GM21515 (cell line): ENCODE data around the gene HTRA2.

ENCODE experiments used
- ATAC-seq: cut with Tn5 transposase; IDR thresholded peaks from one replicate; pipeline ENCODE4 v1.9.1; 2021; ENCODE audit not compliant: unreplicated experiment

Gene HTRA2

DNA sequence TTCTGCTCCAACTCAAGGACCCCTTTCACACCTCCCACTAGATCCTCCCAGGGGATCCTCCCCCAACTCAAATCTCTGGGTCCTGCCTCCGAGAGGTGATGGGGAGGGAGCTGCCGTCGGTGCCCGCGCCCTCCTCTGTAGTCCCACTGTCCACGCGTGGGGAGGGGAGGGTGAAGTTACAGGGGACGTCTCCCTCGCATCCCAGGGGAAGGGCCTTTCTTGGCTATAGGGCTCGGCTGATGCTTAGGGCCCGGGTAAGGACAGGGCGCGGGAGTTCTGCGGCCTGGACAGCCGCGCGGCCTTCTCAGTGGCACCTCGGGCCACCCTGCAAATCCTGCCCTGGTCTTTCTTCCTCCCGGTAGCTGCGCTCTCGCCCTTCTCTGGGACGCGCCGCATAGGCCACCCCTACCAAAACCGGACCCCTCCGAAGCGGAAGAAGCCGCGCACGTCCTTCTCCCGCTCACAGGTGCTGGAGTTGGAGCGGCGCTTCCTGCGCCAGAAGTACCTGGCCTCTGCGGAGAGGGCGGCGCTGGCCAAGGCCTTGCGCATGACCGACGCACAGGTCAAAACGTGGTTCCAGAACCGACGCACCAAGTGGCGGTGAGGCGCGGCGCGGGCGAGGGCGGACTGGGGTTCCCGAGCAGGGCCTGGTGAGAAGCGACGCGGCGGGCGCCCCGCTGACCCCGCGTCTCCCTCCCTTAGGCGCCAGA lies 14.3 kb upstream of the HTRA2 start:
- ATAC-seq, result no peak

DNA sequence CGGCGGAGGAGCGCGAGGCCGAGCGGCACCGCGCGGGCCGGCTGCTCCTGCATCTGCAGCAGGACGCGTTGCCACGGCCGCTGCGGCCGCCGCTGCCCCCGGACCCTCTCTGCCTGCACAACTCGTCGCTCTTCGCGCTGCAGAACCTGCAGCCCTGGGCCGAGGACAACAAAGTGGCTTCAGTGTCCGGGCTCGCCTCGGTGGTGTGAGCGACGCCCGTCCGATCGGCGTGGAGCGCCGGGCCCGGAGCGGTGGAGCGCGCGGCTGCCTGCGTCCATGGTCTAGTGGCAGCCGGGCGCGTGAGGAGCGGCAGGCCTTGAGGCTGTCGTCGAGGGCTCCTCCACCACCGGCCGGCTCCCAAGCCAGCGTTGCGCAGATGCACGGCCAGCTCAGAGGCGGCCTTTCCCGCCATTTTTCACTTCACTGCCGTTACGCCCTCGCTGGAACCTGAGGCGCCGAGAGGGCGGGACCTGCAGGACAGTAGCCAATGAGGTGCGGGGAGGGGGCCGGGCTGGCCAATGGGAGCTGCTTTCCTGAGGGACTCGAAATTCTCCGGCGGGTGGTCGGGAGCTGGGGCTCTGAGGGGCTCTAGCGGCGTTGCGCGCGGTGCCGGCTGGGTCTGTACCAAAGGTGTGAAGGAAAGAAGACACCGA lies 13.6 kb upstream of the HTRA2 start:
- no peak for ATAC-seq

DNA sequence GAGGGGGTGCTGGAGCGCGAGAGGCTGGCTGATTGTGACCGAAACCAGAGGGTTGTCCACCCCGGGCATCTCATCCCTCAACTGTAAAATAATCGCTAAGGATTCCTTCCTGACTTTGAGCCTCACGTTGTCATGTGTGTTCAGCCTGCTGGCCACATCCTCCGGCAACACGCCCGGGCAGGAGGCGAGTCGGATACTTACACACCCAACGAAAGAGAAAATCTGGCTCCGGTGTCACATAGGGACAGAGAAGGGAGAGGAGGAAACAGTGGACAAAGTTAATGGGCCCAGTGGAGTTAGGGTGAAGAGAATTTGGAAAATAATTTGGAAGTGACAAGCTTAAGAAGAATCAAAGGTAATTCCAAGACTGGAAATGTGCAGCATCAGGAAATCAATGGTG lies 13.1 kb upstream of the HTRA2 start:
- ATAC-seq, result no peak

DNA sequence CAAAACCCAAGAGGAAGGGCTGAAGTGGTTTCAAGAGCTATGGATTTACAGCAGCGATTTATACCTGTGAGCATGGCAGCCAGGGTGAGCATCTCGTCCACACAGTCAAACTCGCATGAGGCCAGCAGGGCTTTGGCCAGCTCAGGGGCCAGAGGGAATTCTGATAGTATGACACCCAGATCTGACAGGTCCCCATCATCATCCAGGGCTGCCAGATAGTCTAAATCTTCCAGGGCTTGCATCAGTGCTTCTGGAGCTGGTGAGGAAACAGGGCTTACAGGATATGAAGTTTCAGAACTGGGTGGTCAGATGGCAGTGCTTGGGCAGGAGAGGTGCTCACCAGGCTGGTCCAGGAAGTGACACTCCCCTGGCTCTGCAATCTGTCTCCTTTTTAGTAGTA lies 7.2 kb upstream of the HTRA2 start:
- no peak for ATAC-seq

DNA sequence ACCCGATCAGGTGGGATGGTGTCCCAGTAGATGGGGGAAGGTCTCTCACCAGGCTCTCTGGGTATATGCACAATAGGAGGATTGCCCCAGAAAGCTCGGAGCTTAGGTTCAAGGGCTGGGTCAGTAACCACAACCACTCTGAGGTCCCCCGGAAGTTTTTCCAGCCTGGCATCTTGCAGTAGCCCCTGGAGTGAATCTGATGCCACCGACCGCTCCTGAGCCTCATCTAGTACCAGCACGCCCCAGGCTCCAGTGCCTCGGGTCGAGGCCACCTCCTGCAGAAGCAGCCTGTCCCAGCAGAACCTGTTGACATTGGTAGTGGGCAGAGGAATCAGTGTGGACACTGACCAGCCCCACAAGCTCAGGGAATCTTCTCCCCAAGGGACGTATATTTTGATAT lies 5.7 kb upstream of the HTRA2 start:
- ATAC-seq, result no peak

DNA sequence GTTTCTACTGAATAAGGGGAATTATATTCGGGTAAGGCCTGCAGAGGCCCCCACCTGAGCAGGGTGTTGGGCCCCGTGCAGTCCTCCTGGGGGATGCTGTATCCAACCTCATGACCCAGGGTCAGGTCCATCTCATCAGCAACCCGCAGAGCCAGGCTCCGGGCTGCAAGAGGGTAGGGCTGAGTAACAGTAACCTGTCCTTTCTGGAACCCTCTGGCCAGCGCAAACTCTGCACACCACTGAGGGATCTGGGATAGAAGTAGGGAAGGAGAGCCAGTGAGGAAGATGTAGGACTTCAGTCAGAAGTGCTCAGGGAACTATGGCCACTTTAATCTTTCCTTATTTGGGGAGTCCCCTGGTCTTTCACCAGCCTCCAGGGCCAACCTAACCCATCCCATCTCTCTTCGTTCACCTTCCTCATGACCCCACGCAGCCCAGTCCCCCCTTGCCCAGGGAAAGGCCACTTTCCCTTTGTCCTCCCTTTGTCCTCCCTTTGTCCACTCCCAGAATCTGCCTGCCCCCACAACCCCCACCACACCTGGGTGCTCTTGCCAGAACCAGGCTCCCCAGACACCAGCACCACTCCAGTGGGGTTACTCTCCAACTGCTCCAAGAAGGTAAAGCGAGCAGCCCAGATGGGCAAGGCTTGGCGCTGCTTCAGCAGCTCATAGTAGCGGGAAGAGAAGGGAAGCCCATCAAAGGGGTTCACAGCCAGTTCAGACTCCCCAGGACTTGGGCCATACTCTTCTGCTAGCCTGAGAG lies 4.6 kb upstream of the HTRA2 start:
- ATAC-seq, result no peak

DNA sequence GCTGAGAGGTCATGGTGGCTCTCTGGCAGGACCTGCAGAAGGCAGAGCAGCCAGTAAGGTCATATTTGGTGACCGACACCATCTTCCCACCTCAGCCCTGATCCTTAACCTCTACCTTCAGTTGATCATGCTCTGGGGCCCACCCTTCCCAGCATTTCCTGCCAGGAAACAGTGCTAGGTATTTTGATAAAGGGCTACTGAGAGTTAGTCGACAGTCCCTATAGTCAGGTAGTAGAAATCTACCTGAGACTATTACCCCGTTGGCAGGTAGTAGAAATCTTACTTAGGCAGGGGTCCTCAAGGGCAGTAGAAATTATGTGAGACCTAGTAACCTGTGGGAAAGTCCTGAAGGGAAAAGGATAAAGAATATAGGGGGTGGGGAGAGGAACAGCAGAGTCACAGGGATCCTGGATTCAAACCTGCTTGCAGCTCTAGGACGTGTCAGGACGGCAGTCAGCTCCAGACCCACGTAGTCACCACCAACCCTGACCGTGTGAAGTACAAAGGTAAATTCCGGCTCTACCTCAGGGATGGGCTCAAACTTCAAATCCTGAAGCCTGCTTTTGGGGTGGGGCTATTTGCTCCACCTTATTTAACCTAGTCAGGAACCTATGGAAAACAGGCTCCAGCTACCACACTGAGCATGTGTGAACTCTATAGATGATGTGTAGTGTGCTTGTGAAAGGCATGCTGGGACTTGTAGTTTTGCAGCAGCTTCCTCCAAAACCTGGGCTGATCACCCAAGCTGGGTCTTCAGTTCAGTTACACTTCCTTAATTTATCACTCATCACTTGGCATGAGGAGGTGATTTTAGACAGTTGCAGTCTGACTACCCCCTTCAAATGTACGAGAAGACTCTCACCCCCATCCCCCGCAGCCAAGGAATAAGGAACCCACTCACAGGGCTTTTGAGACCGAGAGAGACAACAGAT lies 3.8 kb upstream of the HTRA2 start, which contains the start of gene DQX1:
Gene DQX1 (minus strand): TSS at position 515 of the 932 bp plus-strand sequence. CDS start 502 bp downstream, at position 13.
- ATAC-seq, result no peak

DNA sequence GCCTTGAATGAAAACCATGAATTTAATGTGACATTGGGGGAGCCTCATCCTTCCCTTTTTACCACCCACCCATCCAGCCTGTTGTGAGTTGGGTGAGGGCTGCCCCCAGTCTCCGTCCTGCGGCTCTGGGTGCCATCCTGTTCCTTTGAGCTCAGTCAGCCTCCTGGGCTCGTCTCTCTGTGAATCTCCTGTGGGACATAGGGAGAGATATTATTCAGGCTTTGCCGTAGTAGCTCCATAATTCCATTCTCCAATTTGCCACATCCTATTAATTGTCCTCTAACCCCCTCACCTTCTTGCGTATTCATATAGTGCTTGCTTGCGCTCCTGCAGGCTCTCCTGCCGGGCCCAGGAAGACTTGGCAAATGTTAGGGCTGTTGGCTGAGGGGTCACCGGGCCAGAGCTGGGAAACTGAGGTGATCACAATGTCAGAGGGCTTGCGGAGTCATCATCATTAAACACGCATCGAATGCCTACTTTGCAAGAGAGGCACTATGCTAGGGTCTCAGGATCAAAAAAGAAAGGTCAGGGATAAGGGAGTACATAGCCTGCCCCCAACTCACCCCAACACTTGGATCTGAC lies 3.0 kb upstream of the HTRA2 start:
- ATAC-seq, result no peak

DNA sequence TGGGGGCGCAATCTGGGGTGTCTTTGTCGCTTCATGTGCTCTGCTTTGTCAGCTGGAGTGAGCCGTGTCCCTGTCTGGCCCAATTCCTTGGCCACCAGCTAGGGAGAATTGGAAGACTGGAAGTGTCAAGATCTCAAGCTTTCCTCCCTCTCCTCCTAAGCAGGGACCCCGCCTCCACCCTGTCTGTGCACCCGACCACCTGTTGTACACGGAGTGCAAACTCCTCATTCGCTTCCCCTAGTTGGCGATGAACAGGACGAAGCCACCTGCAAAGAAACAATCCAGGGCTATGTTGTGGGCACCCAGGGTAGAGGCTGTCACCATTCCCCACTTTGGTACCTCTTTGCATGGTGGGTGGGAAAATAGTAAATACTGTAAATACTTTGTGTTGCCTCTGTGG lies 2.0 kb upstream of the HTRA2 start:
- no peak for ATAC-seq

DNA sequence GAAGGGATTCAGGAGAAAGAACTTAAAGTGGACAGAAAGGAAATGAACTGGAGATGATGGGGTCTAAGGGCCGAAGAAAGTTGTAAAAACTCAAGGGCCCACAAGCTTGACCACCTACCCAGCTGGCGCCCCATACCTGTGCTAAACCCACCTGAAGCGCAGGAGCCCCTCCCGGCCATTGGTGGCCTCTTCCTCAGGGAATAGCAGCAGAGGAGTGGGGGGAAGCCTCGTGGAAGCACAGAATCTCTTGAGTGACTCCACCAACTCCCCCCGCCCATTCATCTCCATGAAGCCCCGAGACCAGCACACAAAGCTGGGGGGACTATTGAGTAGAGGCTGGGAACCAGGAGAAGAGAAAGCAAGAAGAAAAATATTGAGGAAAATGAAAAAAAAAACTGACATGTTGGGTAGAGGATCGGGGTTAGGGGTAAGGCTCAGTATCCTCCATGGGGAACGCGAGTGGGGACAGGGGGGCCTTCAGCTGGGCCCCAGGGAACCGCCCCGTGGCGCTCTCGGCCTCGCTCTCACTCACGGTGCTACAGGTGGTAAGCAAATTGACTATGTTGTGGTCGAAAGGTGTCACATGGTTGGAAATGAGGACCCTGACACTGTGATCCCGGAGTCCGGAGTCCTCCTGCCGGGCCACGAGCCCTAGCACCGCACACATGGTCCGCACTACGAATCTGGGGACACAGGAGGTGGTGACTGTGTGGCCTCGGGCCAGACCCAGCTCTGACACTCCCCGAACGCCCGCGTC lies 955 bp upstream of the HTRA2 start:
- peak; percentile 9 for ATAC-seq

DNA sequence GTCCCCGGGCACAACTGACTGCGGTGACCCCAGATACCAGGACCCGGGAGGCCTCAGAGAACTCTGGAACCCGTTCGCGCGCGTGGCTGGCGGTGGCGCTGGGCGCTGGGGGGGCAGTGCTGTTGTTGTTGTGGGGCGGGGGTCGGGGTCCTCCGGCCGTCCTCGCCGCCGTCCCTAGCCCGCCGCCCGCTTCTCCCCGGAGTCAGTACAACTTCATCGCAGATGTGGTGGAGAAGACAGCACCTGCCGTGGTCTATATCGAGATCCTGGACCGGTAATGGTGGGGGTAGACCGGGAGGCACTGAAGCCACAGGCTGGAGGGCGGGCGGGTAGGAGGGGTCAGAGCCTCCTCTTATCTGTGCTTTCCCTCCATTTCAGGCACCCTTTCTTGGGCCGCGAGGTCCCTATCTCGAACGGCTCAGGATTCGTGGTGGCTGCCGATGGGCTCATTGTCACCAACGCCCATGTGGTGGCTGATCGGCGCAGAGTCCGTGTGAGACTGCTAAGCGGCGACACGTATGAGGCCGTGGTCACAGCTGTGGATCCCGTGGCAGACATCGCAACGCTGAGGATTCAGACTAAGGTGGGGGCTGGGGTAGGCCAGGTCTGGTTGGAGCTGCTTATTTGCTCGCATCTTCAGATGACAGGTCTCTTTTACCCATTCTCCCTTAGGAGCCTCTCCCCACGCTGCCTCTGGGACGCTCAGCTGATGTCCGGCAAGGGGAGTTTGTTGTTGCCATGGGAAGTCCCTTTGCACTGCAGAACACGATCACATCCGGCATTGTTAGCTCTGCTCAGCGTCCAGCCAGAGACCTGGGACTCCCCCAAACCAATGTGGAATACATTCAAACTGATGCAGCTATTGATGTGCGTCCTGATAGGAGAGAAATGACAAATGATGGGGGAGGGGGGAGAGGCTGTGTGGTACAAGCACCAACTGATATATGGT lies 780 bp downstream of the HTRA2 start:
- peak; percentile 28 for ATAC-seq

DNA sequence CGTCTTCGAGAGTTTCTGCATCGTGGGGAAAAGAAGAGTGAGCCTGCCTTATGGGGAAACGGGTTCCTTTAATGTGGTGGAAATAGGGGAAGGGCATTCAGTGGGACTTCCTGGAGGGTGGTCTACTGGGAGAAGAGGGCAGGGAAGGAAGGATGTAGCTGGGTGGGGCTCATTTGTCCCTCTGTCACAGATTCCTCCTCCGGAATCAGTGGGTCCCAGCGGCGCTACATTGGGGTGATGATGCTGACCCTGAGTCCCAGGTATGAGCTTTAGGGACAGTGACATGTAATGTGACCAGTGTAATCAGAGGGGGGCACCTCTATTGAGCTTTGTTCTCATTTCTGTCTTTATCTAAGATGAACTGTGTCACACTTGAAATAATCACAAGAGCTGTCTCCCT lies 1.9 kb downstream of the HTRA2 start:
- ATAC-seq, result no peak

DNA sequence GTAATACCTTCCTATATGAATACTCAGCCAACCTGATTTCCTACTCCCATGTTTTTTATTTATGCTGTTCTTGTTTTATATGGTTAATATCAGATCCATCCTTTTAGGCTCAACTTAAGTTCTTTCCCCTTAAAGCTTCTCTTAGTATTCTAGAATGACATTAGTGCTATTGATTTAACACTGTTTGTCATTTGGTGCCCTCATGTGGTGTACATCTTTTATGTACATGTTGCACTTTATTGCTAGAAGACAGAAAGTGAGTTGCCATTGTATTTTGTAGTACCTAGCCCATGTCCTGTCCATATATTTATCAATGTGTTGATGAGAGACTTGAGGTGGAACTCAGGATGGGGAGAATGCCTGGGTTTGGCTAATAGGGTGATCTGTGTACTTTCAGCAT lies 2.5 kb downstream of the HTRA2 start:
- no peak for ATAC-seq

DNA sequence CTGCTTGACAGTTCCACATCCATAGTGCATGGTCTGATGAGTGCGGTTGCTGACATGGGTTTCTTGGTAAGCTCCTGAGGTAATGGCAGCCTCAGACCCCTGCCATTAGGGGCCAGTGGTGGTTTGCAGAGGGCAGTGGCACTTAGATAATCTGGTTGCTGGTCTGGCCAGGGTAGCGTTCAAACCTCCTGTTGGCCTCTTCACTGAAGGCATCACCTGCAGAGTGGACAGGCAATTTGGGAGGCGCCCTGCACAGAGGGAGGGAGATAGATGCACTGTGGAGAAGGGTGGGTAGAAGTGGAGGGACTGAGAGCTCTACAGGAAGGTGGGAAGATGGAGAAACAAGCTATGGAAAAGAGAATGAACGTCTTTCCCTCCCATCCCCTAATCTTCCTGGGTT lies 3.7 kb downstream of the HTRA2 start:
- ATAC-seq, result no peak

DNA sequence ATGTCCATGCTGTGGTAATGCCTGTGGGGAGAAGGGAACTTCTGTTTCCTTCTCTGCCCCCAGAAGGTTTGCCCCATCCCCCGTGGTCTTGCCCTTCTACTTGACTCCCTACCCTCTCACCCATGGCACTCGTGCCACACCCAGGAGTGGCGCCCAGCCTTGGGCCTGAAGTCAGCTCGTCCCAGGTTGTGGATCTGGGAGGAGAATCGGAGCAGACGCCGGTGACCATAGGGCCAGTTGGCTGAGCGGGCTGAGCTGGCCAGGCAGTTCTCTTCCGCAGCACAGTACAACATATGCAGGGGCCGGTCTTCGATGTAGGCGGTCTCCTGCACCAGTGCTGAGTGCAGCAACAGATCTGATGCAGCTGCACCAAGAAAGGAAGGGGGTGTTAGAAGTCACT lies 4.7 kb downstream of the HTRA2 start:
- ATAC-seq, result no peak

DNA sequence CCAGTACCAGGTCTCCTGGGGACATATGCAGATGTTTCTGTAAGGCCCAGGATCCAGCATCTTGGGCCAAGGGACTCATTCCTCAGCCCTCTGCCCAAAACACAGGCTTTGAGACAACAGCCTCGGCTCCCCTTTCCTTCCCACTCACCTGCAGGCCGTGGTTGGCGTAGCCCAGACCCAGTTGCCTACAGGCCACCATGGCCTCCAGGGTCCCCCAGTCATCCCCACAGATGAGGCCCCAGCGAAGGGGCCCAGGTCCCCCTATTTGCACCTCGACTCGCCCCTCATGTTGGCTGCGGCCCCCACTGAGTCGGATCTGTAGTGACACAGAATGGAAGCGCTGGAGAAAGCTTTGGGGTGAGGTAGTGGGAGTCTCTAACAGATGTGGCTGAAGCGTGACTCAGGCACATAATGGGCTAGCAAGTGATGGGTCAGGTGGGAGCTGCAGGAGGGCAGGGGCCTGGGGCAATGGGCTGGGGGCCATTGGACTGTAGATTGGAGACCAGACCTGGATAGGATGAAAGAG lies 5.8 kb downstream of the HTRA2 start:
- no peak for ATAC-seq

DNA sequence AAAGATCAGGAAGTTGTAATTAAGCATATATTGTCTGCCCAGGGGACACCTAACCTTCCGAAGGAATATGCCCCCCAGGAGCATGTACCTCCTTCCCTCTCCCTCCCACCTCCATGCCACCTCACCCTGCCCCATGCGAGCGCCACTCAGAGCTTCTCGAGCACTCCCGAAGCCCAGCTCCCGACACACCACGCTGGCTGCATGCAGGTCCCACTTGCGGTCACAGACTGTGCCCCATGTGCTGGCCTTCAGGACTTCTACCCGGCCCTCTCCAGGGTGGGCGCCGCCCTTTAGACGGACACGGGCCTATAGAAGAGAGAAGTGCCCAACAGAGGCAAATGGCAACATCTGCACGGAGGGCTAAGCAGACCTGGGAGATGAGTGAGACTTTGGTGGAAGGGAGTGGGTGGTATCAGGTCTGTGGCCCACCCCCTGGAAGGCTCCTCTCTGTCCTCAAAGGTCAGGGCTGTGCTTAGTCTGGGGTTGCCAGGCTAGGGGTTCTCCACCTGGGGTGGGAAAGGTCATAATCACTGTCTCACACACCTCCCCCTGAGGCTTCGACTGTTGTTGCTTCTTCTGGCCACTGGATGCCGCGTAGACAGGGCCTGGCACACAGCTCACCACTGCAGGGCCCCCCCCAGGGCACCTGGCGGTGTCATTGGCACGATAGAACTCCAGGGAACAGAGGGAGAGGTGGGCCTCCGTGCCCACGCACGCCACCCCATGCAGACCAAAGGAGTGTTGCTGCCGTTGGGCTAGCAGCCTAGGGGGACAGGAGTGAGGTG lies 6.6 kb downstream of the HTRA2 start:
- ATAC-seq, result no peak

DNA sequence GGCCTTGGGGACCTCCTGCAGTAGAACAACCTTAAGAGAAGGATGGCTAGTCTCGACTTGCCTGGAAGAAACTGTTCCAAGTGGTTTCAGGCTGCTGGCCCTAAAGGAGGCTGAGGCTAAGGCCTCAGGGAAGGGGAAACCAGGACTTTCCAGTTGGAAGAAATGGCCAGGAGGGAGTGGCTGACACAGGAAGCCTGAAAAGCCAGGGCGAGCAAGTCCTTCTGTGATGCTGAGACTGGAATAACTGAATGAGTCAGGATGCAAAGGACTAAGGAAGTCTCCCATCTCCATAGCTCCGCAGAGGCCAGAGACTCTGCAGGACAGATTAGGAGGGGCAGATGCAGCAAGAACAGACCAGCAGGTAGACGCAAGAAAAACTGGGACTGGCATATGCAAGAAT lies 7.4 kb downstream of the HTRA2 start:
- no peak for ATAC-seq
